22Rv1 (cell line): ENCODE measurements around the gene TYW1.
"Not testable (repeated sequence)": the region's sequence is repeated elsewhere in the genome, so short reads cannot be mapped to it uniquely, and the experiment has no call there.

Experiments used
- CTCF ChIP-seq: fragments of 450-650 bp; IDR thresholded peaks from 2 replicates; pipeline ENCODE4 v1.5.1; 2017; ENCODE audit warnings: mild to moderate bottlenecking
- ZFX ChIP-seq: fragments of 450-650 bp; IDR thresholded peaks from 2 replicates; pipeline ENCODE4 v1.6.1; 2017; ENCODE audit warnings: antibody characterized with exemption, borderline replicate concordance

- TF ChIP-seq CTCF, ZFX: not testable (repeated sequence)
Measured at GRCh38 chr7:67009677-67010076, 13.0 kb downstream of the TYW1 start.
